OCI-LY7 (cell line): ENCODE results near the gene AFF3. TPM values are rescaled to one million over a fixed set of nuclear protein-coding genes. Genes with fewer than 3 reads are reported as not detected.
A peak's percentile ranks its signal among the peaks of the same experiment; 100 is the strongest.
"Not testable (repeated sequence)": the region's sequence is repeated elsewhere in the genome, so short reads cannot be mapped to it uniquely, and the experiment has no call there.

Source experiments
- BruUV-seq: library from RNA; stranded (reverse); fragments of 400-500 nt; replicated peaks from 2 replicates; lab custom pipeline; 2021; lab: Mats Ljungman, UMichigan
- CTCF ChIA-PET: fragments of 300-600 bp; sonication (Branson Sonifier 250); formaldehyde crosslinking; loops from one replicate; lab custom pipeline; 2022; ENCODE audit warnings: antibody characterized with exemption; ENCODE audit not compliant: unreplicated experiment; lab: Charles Lee
- POLR2A ChIA-PET: fragments of 300-600 bp; sonication (Branson Sonifier 250); formaldehyde crosslinking; loops from one replicate; lab custom pipeline; 2022; ENCODE audit warnings: antibody characterized with exemption; lab: Charles Lee
- DNase-seq: peaks from one replicate; pipeline ENCODE4 v3.0.0-alpha.2; 2015; ENCODE audit warnings: low spot score
- H2AFZ ChIP-seq: fragments of 200-600 bp; sonication (generic), shearing (Covaris generic); 2 replicates; pipeline ENCODE4 v1.6.1; 2014; ENCODE audit warnings: mild to moderate bottlenecking, antibody characterized with exemption, low read length, moderate library complexity
- H3K27ac ChIP-seq: fragments of 200-600 bp; sonication (generic); 2 replicates; pipeline ENCODE4 v1.5.1; 2014; ENCODE audit warnings: mixed run types, low read depth, mild to moderate bottlenecking, moderate library complexity, low read length, inconsistent platforms; ENCODE audit not compliant: poor library complexity, severe bottlenecking
- H3K36me3 ChIP-seq: fragments of 200-600 bp; sonication (generic); 2 replicates; pipeline ENCODE4 v1.6.1; 2014; ENCODE audit warnings: mild to moderate bottlenecking, antibody characterized with exemption, low read length, moderate library complexity, mixed read lengths; ENCODE audit not compliant: insufficient read depth
- H3K4me1 ChIP-seq: fragments of 200-600 bp; sonication (generic); 2 replicates; pipeline ENCODE4 v1.5.1; 2014; ENCODE audit warnings: mild to moderate bottlenecking, low read length; ENCODE audit not compliant: insufficient read depth, poor library complexity, severe bottlenecking
- H3K4me2 ChIP-seq: fragments of 200-600 bp; sonication (generic); 2 replicates; pipeline ENCODE4 v1.6.1; 2014; ENCODE audit warnings: mild to moderate bottlenecking, low read length
- H3K4me3 ChIP-seq: fragments of 200-600 bp; sonication (generic); 2 replicates; pipeline ENCODE4 v1.5.1; 2014; ENCODE audit warnings: mild to moderate bottlenecking, low read depth, low read length; ENCODE audit not compliant: poor library complexity, severe bottlenecking
- H3K79me2 ChIP-seq: fragments of 200-600 bp; sonication (generic); 2 replicates; pipeline ENCODE4 v1.6.1; 2016; ENCODE audit warnings: low read depth, mild to moderate bottlenecking, low read length, moderate library complexity, mixed read lengths; ENCODE audit not compliant: insufficient read depth
- H3K9me2 ChIP-seq: fragments of 200-600 bp; sonication (generic); 2 replicates; pipeline ENCODE4 v1.6.1; 2016; ENCODE audit warnings: mild to moderate bottlenecking, low read length, mixed read lengths; ENCODE audit not compliant: insufficient read depth
- H3K9me3 ChIP-seq: fragments of 200-600 bp; sonication (generic); 2 replicates; pipeline ENCODE4 v1.6.1; 2014; ENCODE audit warnings: mild to moderate bottlenecking, mixed run types, low read length, mixed read lengths
- H4K20me1 ChIP-seq: fragments of 200-600 bp; sonication (generic); 2 replicates; pipeline ENCODE4 v1.6.1; 2014; ENCODE audit warnings: mild to moderate bottlenecking, antibody characterized with exemption, low read length, moderate library complexity, mixed read lengths; ENCODE audit not compliant: insufficient read depth
- EZH2phosphoT487 ChIP-seq: fragments of 200-600 bp; sonication (generic); IDR thresholded peaks from 2 replicates; pipeline ENCODE4 v1.6.1; 2018; ENCODE audit warnings: low read depth, borderline replicate concordance, mild to moderate bottlenecking, mixed run types, antibody characterized with exemption, low read length, moderate library complexity, mixed read lengths
- intact Hi-C: fragments of 100-400 bp; cut with micrococcal nuclease; formaldehyde crosslinking; loops from one replicate; pipeline ENCODE4 v1.10.0; 2022; ENCODE audit not compliant: unreplicated experiment
- total RNA-seq, 2 experiments: library from RNA; depleted of rRNA in 1 of 2; stranded (reverse); fragments of >200 nt in 1 of 2; shearing (Covaris generic) in 1 of 2; gene quantifications; 2 replicates each; pipeline ENCODE4 v1.2.3, GENCODE V29; 2014 to 2022
- TF ChIP-seq, protein P1 (sequence below): fragments of 200-600 bp; sonication (generic); conservative IDR thresholded peaks from 2 replicates; pipeline ENCODE4 v1.5.1; 2014; ENCODE audit warnings: mild to moderate bottlenecking, antibody characterized with exemption, low read length, moderate library complexity, mixed read lengths

Gene AFF3
- total RNA-seq, 2 experiments from 2014 or later = 131 to 133 TPM

DNA sequence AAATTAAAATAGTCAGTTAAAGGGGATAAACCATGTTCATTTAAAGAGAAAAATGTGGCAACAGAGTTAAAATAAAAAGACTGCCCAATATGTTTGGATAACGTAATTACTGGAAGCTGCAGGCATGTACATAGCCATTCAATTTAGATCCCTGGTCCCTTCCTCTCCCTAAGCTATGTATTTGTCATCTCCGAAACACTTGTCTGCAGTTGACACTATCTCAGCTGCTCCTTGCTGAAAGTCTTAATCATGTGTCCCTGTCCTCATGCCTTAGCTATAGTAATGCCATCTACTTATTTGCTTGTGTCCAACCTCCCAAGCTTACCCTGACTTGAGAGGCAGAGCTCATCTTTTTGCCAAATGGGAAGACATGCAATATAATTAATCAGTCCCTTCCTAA, 478.7 kb downstream of the AFF3 start:
- Histone ChIP-seq H3K36me3 (peaks cover 47% of the 10 kb centered on the region), H3K4me1 (no peaks in the 10 kb centered on the region), H4K20me1 (no peaks in the 10 kb centered on the region), H3K27ac (no peak overlapping the region), H3K4me3 (no peak overlapping the region), H3K79me2 (no peaks in the 10 kb centered on the region), H3K4me2 (no peak overlapping the region), H3K9me2 (no peaks in the 10 kb centered on the region), H3K9me3 (peaks cover 8% of the 10 kb centered on the region; the same call in 1 of the 2 replicates), H2AFZ (no peak overlapping the region)
- no peak for TF ChIP-seq EZH2phosphoT487
- TF ChIP-seq, protein P1, sequence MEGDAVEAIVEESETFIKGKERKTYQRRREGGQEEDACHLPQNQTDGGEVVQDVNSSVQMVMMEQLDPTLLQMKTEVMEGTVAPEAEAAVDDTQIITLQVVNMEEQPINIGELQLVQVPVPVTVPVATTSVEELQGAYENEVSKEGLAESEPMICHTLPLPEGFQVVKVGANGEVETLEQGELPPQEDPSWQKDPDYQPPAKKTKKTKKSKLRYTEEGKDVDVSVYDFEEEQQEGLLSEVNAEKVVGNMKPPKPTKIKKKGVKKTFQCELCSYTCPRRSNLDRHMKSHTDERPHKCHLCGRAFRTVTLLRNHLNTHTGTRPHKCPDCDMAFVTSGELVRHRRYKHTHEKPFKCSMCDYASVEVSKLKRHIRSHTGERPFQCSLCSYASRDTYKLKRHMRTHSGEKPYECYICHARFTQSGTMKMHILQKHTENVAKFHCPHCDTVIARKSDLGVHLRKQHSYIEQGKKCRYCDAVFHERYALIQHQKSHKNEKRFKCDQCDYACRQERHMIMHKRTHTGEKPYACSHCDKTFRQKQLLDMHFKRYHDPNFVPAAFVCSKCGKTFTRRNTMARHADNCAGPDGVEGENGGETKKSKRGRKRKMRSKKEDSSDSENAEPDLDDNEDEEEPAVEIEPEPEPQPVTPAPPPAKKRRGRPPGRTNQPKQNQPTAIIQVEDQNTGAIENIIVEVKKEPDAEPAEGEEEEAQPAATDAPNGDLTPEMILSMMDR = no peak
- BruUV-seq = TSS peak; percentile 14
- no peak for DNase-seq
- POLR2A ChIA-PET = interaction anchor here (0.8 to 1.4 kb wide), 2 partner anchors 9 to 261 kb away, joined by 5 read pairs; no protein-coding TSS in a partner anchor
- intact Hi-C loops = no loop called here
- CTCF ChIA-PET = no interaction called here

DNA sequence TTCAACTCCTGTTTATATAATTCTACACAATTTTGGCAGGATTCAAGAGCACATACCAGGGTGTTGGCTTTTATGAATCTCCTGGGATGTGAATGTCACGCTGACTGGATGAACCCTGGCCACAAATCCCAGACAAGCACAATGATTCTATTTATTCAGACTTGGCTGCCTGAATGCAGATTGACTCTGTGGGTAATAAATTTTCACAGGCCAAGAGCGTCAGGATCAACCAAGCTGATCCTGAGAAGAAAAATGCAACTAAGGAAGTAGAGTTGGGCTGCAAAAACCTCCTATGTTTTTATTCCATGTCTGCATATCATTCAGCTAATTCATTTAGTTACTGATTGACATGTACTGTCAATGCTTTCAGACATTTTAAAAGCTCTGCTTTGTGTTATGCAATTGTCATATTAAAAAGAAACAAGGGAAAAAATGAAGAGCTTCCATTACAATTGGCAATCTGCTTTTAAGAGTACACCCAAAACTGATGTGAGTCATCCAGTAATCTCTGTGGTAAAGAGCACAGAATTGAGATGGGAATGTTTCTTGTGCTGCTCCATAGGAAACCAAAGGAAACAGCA, 479.5 kb downstream of the AFF3 start:
- Histone ChIP-seq H3K4me3 (no peak overlapping the region), H4K20me1 (no peaks in the 10 kb centered on the region), H2AFZ (no peak overlapping the region), H3K9me2 (no peaks in the 10 kb centered on the region), H3K4me1 (no peaks in the 10 kb centered on the region), H3K4me2 (no peak overlapping the region), H3K79me2 (no peaks in the 10 kb centered on the region), H3K9me3 (peaks cover 7% of the 10 kb centered on the region; the same call in 1 of the 2 replicates), H3K36me3 (peaks cover 46% of the 10 kb centered on the region), H3K27ac (no peak overlapping the region)
- DNase-seq = no peak
- ChIA-PET CTCF (no interaction called here), POLR2A (interaction anchor here (0.9 kb wide), 1 partner anchor 54 kb away, joined by 3 read pairs; no protein-coding TSS in a partner anchor)
- no TSS peak for BruUV-seq
- intact Hi-C loops = no loop called here
- TF ChIP-seq, protein P1 = no peak
- no peak for TF ChIP-seq EZH2phosphoT487

DNA sequence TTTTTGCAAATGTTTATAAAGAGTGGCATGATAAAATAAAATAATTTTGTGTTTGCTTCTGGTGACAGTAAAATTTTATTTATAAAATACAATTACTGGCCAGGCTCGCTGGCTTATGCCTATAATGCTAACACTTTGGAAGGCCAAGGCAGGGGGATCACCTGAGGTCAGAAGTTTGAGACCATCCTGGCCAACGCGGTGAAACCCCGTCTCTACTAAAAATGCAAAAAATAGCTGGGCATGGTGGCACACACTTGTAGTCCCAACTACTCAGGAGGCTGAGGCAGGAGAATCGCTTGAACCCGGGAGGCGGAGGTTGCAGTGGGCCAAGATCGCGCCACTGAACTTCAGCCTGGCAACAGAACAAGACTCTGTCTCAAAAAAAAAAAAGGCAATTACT, 480.6 kb downstream of the AFF3 start:
- H3K9me2 ChIP-seq, H3K79me2 ChIP-seq, H3K9me3 ChIP-seq, DNase-seq, H4K20me1 ChIP-seq, H3K4me2 ChIP-seq, H3K4me3 ChIP-seq, H2AFZ ChIP-seq, H3K27ac ChIP-seq, H3K4me1 ChIP-seq, BruUV-seq, CTCF ChIA-PET, intact Hi-C loops: not testable (repeated sequence)
- H3K36me3 ChIP-seq = peaks cover 41% of the 10 kb centered on the region
- POLR2A ChIA-PET = interaction anchor here (0.9 kb wide), 1 partner anchor 55 kb away, joined by 3 read pairs; no protein-coding TSS in a partner anchor
